Ammon's horn (tissue), 1 donor: Measurements from ENCODE around the gene AKT3.
"Not testable (repeated sequence)": the region's sequence is repeated elsewhere in the genome, so short reads cannot be mapped to it uniquely, and the experiment has no call there.

Experiments
- DNase-seq: peaks from one replicate; pipeline ENCODE4 v3.0.0-alpha.2; 2016; ENCODE audit warnings: low spot score

AKT3 gene

DNA sequence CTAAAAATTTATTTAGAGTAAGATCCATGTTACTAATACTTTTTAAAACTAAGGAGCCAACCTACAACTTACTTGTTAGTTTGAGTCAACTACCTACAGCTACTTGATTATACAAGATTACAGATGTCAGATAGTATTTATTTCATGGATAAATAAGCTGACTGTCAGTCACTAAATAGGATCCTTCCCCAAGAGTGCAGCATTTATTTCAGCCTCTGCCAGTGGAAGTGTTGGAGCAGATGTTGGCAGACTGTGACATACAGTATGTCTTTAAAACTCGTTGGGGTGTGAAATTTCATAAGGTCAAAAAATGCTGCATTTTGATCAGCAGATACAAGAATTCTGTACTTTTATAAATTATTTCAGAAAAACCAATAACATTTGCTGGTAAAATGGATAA, 156.2 kb downstream of the AKT3 start:
- no peak for DNase-seq

DNA sequence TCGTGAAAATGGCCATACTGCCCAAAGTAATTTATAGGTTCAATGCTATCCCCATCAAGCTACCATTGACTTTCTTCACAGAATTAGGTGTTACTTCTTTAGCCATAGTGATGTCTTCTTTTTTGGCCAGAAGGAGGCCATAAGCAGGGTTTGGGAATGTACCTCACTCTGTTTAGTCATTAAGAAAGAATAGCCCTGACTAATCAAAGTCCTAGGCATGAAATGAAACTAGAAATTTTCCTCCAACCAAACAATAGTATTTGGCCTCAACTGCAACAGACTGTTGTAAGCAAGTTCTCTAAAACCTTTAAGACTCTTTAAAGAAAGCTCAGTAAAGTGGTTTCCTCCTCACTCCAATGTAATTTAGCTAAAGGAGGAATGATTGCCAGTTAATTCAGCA, 163.9 kb downstream of the AKT3 start:
- DNase-seq = no peak

DNA sequence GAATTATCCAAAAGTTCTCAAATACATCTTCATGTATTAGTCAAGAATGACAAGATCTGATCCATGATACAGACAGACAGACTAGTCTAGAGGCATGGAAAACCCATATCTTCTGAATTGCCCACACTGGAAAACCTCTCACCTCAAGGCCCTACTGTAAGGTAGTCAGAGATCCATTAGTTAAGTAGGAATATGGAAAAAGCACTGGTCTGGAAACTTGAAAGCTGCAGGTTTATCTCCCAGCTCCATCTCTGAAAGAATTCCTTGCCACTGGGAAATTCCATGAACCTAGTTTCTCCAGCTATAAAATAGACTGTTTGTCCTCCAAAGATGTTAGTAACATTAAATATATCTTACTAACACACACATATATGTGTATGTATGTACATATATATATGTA, 169.2 kb downstream of the AKT3 start:
- no peak for DNase-seq

DNA sequence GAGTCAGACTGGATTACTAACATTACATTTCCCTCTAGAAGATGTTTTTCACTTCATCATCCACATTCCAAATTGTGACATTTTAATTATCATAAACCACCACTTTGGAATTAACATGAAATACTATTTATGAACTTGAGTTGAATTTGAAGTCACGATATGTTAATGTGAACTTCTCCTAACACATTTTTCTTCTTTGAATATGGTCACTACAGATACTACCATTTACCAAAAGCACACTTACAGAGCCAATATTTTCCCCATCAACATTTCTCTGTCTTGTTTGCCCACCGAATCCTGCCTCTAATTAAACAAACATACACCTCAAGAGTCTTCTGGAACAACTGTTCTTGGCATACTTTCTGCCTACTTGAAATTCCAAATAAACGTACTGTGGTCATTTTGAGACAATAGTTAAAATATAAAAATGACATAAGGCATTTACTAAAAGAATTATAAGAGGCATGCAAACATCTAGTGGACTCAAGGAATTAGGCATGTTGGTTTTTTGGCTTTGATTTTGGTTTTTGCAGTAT, 177.4 kb downstream of the AKT3 start:
- DNase-seq = no peak

DNA sequence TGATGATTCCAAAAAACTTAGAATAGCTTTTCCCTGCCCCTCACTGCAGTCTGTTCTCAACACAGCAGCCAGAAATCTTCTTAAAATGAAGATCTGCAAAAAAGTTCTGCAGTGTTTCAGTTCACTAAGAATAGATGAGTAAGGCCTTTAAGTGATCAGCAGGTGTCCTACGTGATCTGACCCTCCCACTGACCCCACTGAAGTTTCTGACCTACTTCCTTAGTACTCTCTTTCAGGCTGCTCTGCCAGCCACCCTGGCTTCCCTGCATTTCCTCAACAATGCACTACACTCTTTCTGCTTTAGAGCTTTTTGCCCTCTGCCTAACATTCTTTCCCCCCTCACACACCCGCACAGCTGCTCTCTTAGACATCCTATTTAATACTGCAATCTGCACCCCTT, 182.5 kb downstream of the AKT3 start:
- DNase-seq = no peak

DNA sequence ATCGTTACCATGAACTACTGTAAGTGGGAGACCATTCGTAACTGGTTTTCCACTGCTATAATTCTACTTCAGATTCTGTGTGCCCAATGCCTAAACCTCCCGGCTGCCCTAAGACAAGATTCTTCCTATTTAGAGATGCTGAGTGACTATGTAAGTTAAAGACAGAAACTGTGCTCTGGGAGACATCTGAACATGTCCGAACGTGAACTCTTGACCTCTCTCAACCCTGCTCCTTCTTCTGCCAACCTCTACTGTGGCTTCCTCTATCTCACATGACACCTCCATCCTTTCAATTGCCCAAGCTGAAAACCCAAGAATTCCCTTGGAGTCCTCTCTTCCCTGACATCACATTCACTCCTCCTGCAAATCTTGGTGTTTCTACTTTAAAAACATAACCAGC, 182.9 kb downstream of the AKT3 start:
- no peak for DNase-seq

DNA sequence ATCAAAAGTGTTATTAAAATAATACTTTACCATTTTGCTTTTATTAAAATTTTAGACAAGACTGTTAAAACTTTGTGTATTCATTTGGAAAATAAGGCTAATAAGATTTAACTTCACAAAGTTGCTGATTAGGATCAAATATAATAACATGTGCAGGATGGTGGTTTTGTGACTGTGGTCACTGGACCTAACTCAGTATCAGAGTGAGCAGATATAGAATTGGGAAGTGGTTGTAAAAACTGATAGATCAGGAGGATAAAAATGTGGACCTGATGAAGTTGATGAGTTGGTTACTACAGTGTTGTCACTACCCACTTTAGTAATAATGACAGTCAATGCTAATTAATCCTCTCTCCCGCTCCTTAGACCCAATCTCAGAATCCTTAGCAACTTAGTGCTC, 186.4 kb downstream of the AKT3 start:
- DNase-seq = no peak

DNA sequence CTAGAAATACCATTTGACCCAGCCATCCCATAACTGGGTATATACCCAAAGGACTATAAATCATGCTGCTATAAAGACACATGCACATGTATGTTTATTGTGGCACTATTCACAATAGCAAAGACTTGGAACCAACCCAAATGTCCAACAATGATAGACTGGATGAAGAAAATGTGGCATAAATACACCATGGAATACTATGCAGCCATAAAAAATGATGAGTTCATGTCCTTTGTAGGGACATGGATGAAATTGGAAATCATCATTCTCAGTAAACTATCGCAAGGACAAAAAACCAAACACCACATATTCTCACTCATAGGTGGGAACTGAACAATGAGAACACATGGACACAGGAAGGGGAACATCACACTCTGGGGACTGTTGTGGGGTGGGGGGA, 187.9 kb downstream of the AKT3 start:
- not testable (repeated sequence) for DNase-seq

DNA sequence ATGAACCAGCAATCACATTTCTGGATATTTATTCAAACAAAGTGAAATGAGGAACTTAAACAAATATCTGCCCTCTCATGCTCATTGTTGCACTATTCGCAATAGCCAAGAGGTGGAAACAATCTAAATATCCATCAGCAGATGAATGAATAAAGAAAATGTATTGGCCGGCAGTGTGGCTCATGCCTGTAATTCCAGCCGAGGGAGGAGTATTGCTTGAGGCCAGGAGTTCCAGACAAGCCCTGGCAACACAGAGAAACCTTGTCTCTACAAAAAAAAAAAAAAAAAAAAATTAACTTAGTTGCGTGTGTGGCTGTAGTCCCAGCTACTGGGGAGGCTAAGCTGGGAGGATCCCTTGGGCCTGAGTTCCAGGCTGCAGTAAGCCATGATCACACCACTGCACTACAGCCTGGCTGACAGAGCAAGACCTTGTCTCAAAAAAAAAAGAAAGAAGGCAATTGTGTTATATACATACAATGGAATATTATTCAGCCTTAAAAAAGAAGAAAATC, 191.4 kb downstream of the AKT3 start:
- no peak for DNase-seq

DNA sequence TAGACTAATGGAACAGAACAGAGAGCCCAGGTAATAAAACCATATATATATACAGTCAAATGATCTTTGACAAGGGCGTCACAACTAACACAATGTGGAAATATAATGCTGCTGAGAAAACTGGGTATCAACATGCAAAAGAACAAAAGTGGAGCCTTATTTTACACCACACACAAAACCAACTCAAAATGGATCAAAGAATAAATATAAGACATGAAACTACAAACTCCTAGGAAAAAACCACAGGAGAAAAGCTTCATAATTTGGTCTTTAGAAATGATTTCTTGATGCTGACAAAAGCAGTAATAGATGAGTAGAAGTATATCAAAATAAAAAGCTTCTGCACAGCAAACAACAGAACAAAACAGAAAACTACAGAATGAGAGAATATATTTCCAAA, 192.2 kb downstream of the AKT3 start:
- DNase-seq = no peak

DNA sequence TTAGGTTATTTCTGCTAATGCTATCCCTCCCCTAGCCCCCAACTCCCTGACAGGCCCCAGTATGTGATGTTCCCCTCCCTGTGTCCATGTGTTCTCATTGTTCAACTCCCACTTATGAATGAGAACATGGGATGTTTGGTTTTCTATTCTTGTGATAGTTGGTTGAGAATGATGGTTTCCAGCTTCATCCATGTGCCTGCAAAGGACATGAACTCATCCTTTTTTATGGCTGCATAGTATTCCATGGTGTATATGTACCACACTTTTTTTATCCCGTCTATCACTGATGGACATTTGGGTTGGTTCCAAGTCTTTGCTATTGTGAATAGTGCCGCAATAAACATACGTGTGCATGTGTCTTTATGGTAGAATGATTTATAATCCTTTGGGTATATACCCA, 200.5 kb downstream of the AKT3 start:
- not testable (repeated sequence) for DNase-seq

DNA sequence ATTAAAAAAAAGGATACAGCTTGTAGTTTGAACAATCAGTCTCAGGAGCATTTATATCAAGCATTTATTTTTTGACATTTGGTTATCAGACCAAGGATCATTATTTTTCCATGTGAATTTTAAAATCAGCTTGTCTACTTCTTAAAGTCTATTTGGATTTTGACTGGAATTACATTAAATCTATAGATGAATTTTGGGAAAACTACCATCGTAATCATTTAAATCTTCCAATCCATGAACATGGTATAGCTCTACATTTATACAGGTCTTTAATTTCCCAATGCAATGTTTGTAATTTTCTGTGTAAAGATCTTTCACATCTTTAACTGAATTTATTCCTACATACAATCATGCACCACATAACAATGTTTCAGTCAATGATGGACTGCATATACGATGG, 203.2 kb downstream of the AKT3 start:
- DNase-seq = no peak

DNA sequence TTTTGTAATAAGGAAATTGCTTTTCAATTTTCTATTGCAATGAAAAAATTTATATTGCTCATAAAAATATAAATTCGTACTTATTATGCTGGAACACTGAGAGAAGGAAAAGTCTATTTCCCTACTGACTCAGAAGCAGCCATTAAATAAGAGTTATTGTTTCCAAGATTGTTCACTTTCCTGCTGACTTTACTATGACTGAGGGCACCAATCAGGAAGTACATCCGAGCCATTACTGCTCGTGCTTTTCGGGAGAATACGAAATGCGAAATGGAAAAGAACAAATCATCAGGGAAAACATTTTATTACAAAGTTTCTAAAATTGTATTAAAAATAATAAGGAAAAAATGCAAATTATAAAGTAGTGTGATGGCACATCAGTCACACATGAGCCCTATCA, 204.8 kb downstream of the AKT3 start:
- no peak for DNase-seq

DNA sequence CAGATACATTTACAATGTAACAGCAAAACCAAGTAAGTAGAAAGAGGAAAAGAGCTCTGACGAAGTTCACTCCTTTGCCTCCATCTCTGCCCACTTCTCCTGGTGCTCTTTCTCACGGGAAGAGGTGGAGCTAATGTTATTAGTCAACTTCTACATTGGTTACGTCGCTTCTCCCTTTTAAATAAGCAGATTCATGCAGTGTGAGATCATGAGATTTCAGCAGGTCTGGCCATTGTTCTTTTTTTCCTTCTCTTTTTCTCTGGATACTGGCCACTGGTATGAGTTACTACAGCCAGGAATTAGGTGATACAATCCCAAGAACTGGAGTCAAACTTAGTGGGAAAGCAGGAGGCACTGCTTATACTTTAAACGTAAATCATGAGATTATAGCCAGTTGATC, 207.1 kb downstream of the AKT3 start:
- DNase-seq = no peak

DNA sequence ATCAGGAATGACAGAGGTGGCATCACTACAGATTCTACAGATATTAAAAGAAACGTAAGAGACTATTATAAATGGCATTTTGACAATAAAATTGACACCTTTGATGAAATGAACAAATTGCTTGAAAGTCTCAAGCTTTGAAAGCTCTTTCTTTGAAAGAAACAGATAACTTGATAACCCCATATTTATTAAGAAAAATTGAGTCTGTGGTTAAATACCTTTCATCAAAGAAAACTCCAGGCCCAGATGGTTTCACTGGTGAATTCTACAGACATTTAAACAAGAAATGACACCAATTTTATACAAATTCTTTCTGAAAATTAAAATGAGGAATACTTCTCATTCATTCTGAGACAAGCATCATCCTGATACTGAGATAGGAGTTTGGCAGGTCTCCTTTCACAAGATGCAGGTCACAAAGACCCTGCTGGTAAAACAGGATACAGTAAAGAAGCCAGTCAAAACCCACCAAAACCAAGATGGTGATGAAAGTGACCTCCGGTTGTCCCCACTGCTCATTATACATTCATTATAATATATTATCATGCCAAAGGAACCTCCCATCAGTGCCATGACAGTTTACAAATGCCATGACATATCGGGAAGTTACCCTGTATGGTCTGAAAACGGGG, 210.9 kb downstream of the AKT3 start:
- no peak for DNase-seq

DNA sequence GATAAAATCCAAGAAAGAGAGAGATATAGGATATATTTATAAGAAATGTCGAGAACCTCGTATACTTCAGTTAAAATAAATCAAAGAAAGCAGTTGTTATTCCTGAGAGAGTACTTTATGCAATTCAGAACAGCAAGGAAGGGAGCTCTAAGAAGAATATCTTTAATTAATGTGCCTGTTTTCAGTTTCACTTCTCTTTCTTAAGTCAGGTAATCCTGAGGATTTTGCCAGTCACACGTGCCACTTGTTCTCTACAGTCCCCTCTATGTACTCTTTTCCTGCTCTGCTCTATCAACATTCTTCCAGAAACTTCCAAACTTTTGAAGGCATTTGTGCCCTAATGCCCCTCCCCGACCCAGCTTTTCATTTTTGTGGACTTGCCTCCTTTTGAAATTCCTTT, 211.9 kb downstream of the AKT3 start:
- no peak for DNase-seq

DNA sequence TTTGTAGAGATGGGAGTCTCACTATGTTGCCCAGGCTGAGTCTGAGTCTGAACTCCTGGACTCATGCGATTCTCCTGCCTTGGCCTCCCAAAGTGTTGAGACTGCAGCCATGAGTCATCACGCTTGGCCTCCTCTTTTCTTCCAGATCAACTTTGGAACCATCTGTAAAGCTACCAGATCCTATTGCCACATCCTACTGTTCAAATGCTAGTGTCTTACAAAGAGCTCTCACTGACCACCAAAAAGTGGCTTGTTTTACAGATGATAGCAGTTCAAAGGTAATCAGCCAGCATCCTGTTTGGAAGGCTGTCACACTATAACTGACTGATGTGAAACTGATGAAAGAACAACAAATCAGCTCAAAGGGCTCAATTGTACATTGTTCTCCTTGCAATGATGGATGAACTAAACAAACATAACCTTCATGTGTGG, 221.6 kb downstream of the AKT3 start:
- peak; percentile 3 for DNase-seq

DNA sequence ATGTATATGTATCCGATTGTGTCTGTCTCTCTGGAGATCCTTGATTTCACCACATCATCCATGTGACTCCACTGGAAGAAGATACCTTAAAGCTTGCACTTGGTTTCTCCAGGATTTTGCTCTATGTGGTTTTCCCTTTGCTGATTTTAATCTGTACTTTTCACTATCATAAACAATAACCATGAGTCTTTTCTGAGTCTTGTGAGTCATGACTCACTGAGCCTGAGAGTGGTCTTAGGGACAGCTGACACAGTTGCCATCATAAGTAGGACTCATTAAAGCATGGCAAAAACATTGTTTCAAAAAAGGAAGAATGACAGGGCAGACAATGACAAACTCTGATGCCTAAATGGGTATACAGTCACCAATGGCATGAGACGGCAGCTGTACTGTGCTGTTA, 226.2 kb downstream of the AKT3 start:
- DNase-seq = no peak

DNA sequence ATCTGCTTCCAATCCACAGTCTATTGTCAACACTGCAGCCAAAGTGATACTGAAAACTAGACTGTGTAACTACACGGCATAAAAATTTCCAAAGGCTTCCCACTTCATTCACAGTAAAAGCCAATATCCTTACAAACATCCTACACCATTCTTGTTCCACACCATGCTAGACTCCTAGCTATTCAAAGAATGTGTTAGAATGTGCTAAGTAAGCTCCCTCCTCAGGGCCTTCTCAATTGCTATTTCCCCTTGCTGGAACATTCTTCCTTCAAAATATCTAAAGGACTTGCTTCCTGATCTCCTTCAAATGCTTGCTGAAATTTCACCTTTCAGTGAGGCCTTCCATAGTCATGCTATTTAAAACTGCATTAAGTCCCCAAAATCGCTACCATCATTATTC, 228.1 kb downstream of the AKT3 start:
- DNase-seq = no peak

DNA sequence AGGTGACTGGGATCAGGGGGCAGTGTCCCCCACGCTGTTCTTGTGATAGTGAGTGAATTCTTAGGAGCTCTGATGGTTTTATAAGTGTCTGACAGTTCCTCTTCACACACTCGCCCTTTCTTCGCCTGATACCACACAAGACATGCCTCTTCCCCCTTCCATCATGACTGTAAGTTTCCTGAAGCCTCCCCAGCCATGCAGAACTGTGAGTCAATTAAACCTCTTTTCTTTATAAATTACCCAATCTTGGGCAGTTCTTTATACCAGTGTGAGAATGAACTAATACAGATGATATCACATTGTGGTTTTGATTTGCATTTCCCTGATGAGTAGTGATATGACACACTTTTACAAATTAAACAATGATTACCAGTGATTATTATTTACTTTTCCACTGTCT, 229.9 kb downstream of the AKT3 start:
- no peak for DNase-seq

DNA sequence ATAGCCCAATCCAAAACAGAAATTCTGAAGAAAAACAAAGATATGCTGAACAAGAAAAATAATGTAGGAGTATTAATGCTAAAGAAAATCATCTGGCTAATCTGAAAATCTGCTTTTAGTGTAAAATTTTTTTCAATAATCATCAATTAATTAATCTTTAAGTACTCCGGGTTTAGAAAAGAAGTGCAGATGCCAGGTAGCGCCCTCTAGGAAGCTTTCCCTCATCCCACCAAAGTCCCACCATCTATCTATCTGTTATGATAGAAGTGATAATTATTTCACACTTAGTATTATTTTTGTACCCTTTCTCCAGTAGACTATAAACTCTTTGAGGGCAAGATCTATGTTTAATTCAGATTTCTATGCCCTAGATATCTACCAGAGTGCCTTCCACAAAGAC, 240.3 kb downstream of the AKT3 start:
- DNase-seq = no peak

DNA sequence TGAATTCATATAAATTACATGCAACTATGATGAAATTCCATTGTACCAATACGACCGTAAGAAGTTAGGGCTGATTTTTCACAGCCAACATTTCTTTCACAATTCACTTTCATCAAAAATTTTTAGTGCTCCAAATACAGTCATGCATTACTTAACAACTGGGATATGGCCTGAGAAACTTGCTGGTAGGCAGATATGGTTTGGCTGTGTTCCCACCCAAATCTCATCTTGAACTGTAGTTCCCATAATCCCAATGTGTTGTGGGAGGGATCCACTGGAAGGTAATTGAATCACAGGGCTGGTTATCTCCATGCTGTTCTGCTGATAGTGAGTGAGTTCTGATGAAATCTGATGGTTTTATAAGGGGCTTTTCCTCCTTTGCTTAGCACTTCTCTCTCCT, 244.4 kb downstream of the AKT3 start:
- no peak for DNase-seq

DNA sequence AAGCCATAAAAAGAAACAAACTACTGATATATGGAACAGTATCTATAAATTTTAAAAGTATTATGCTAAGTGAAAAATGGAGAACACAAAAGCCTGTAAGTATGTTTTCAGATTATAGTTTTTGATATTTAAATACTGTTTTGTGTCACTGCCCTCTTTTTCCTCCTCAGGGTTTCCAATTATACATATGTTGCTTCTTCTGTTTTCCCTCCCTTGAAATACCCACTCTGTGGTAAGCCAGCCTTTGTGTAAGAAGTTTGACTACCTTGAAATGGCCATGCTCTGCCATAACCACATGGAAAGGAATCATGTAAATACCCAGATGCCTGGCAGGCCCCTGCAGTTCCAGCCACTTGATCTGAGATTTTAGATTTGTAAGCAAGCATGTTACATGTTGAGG, 248.3 kb downstream of the AKT3 start:
- DNase-seq = no peak

DNA sequence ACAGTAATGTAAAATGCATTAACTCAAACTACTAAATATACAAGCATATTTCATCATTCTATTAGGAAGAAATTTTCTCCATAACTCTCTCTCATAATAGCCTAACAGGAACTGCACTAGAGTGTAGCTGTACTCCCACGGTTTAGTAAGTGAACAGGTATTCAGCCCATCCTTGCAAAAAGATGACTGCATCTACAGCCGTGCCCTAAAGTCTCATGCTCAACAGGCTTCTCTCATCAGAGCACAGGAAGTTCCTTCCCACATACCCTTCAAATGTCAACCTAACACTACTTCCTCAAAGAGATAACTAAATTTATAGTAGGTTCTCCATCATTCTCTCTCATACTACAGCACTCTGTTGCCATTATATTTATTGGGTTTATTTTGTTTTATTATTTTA, 251.6 kb downstream of the AKT3 start:
- peak; percentile 7 for DNase-seq
